Measurements from ENCODE around the gene TARS2.
A peak's percentile ranks its signal among the peaks of the same experiment; 100 is the strongest.

Gene TARS2

GRCh38 chr1:150486966-150487762, at the start of gene TARS2:
TSS of gene TARS2 (plus strand) at chr1:150487419. CDS start at chr1:150487451, 32 bp downstream.
- TF ChIP-seq ZFX (IDR thresholded peaks at IDR 0.05; ENCODE audit: borderline replicate concordance) = no peak
- TF ChIP-seq CTCF (IDR thresholded peaks at IDR 0.05) = no peak
- H3K27ac ChIP-seq = peak within 1 kb of the TSS; percentile 58

DNA sequence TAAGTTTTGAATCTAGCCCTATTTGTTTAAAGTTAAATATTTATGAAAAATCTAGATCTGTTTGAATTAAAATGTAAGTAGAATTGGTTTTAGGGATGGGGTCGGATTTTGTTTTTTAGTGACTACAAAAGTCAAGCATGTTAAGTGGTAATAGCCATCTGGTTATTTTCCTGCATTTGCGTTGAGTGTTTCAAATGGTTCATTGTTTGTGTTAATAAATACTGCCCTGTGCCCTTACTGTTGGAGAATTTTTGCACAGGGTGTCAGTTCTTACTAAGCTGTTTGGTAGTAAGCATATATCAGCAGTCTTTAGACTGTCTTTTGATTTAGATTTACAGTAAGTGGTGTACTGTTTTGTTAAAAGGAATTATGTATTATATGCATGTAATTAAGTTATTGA, 46.1 kb upstream of the TARS2 start:
- H3K27ac ChIP-seq = no peak overlapping the region
- no peak for TF ChIP-seq ZFX (IDR thresholded peaks at IDR 0.05; ENCODE audit: borderline replicate concordance)
- no peak for TF ChIP-seq CTCF (IDR thresholded peaks at IDR 0.05)

DNA sequence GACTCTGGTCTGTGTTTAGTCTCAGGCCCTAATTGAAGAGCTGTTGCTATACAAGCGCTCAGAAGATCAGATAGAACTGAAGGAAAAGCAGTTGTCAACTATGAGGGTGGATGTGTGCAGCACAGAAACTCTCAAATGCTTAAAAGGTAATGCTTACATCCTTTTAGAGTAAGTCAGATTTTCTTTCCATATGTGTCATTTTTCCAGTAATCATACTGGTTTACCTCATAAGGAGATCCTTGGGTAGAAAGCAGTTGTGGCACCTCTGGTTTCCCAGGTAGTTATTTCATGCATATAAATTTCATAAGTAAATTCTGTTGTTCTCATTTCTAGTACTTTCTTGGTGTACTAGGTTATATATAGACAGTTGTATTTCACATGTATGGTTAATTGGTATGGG, 43.0 kb upstream of the TARS2 start:
- H3K27ac ChIP-seq = no peak overlapping the region; the same call in 1 of the 2 replicates
- TF ChIP-seq ZFX (IDR thresholded peaks at IDR 0.05; ENCODE audit: borderline replicate concordance) (no peak), CTCF (IDR thresholded peaks at IDR 0.05) (no peak)

DNA sequence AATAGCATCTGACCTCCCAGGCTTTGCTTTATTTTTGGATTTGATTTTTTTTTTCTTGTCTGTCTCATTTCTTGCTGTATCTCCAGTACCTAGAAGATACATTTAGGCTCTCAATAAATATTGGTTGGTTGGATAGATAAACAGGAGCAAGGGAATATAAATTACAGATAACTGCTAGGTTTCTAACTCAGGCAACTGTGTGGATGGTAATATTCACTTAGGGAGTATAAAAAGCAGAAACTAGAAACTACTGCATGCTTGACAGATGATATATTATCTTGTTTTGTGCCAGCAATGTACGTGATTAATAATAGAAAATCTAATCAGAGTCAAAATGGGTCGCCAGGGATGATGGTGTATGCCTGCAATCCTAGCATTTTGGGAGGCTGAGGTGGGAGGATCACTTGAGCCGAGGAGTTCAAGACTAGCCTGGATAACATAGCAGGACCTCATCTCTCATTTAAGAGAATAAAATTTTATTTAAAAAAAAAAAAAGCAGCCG, 31.0 kb upstream of the TARS2 start:
- H3K27ac ChIP-seq = no peak overlapping the region
- TF ChIP-seq ZFX (IDR thresholded peaks at IDR 0.05; ENCODE audit: borderline replicate concordance) (no peak), CTCF (IDR thresholded peaks at IDR 0.05) (no peak)

DNA sequence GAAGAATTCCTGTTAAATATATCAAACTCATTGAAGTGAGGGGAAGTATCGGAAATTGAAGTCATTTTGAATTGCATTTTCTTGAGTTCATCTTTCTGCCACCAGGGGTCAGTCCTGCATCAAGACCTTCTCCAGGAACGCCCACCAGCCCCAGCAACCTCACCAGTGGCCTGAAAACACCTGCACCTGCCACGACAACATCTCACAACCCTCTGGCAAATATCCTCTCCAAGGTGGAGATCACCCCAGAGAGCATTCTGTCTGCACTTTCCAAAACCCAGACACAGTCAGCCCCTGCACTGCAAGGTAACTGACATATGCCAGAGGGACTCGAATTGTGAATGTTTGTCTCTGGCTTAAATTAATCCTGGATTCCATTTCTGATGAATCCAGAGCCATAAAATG, 22.8 kb upstream of the TARS2 start:
- peak; percentile 94 for TF ChIP-seq CTCF (IDR thresholded peaks at IDR 0.05)
- no peak for TF ChIP-seq ZFX (IDR thresholded peaks at IDR 0.05; ENCODE audit: borderline replicate concordance)
- H3K27ac ChIP-seq = no peak overlapping the region

GRCh38 chr1:150466964-150467363, 20.3 kb upstream of the TARS2 start:
- TF ChIP-seq ZFX (IDR thresholded peaks at IDR 0.05; ENCODE audit: borderline replicate concordance) (no peak), CTCF (IDR thresholded peaks at IDR 0.05) (no peak)
- no peak overlapping the region for H3K27ac ChIP-seq

DNA sequence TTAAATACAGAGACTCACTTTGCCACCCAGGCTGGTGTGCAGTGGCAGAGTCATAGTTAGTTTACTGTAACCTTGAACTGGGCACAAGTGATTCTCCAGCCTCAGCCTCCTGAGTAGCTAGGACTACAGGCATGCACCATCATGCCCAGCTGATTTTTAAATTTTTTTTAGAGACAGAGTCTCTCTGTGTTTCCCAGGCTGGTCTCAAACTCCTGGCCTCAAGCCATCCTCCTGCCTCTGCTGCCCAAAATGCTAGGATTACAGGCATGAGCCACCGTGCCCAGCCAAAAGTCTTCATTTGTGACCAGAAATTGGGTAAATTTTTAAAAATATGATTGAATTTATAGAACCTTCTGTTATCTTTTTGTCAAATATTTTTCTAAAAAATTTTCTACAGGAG, 17.9 kb upstream of the TARS2 start:
- TF ChIP-seq ZFX (IDR thresholded peaks at IDR 0.05; ENCODE audit: borderline replicate concordance) = no peak
- 0 out of 2 replicates have a peak overlapping the region, but pooled peaks have one; percentile 2 for H3K27ac ChIP-seq

Data from 22Rv1 (cell line).